HEK293T (cell line): ENCODE data around the gene DNAH3.

Experiments
- ARNT ChIP-seq: fragments of 450-650 bp; IDR thresholded peaks from 2 replicates; pipeline ENCODE4 v1.6.1; 2017; ENCODE audit warnings: mild to moderate bottlenecking
- BHLHE40 ChIP-seq: fragments of 450-650 bp; IDR thresholded peaks from 2 replicates; pipeline ENCODE4 v1.6.1; 2016; ENCODE audit warnings: mild to moderate bottlenecking, moderate library complexity, borderline replicate concordance
- CTBP1 ChIP-seq: fragments of 450-650 bp; IDR thresholded peaks from 2 replicates; pipeline ENCODE4 v1.6.1; 2016; ENCODE audit warnings: borderline replicate concordance
- FOXA1 ChIP-seq: fragments of 450-650 bp; IDR thresholded peaks from 2 replicates; pipeline ENCODE4 v1.6.1; 2016; ENCODE audit warnings: mild to moderate bottlenecking
- FOXK2 ChIP-seq: fragments of 450-650 bp; IDR thresholded peaks from 2 replicates; pipeline ENCODE4 v1.6.1; 2016; ENCODE audit warnings: mild to moderate bottlenecking
- FOXM1 ChIP-seq: fragments of 450-650 bp; IDR thresholded peaks from 2 replicates; pipeline ENCODE4 v1.6.1; 2017; ENCODE audit warnings: mild to moderate bottlenecking, borderline replicate concordance
- HDGF ChIP-seq: fragments of 450-650 bp; IDR thresholded peaks from 2 replicates; pipeline ENCODE4 v1.6.1; 2017; ENCODE audit warnings: antibody characterized with exemption, borderline replicate concordance
- L3MBTL2 ChIP-seq: fragments of 450-650 bp; conservative IDR thresholded peaks from 2 replicates; pipeline ENCODE4 v1.6.1; 2016; ENCODE audit warnings: mild to moderate bottlenecking
- NFRKB ChIP-seq: fragments of 450-650 bp; IDR thresholded peaks from 2 replicates; pipeline ENCODE4 v1.6.1; 2016; ENCODE audit warnings: mild to moderate bottlenecking, moderate library complexity
- PKNOX1 ChIP-seq: fragments of 450-650 bp; IDR thresholded peaks from 2 replicates; pipeline ENCODE4 v1.6.1; 2016
- SP1 ChIP-seq: fragments of 450-650 bp; IDR thresholded peaks from 2 replicates; pipeline ENCODE4 v1.6.1; 2017
- SUZ12 ChIP-seq: fragments of 450-650 bp; IDR thresholded peaks from 2 replicates; pipeline ENCODE4 v1.6.1; 2016; ENCODE audit warnings: mild to moderate bottlenecking
- TARDBP ChIP-seq: fragments of 450-650 bp; IDR thresholded peaks from 2 replicates; pipeline ENCODE4 v1.6.1; 2016
- ZNF384 ChIP-seq: fragments of 450-650 bp; IDR thresholded peaks from 2 replicates; pipeline ENCODE4 v1.6.1; 2016

GRCh38 chr16:21033704-21034103, 116.9 kb downstream of the DNAH3 start:
- no peak for TF ChIP-seq SUZ12
- no peak for TF ChIP-seq PKNOX1
- no peak for TF ChIP-seq TARDBP
- no peak for TF ChIP-seq ARNT
- TF ChIP-seq SP1: no peak
- no peak for TF ChIP-seq ZNF384
- TF ChIP-seq BHLHE40: no peak
- no peak for TF ChIP-seq FOXM1
- no peak for TF ChIP-seq NFRKB
- TF ChIP-seq L3MBTL2: no peak
- no peak for TF ChIP-seq FOXA1
- no peak for TF ChIP-seq HDGF
- TF ChIP-seq FOXK2: no peak
- TF ChIP-seq CTBP1: no peak
